HepG2 (cell line): ENCODE results near the gene C12orf43. TPM values are rescaled to one million over a fixed set of nuclear protein-coding genes. Genes with fewer than 3 reads are reported as not detected.

ENCODE experiments used
- ARNT ChIP-seq: fragments of 450-650 bp; IDR thresholded peaks from 2 replicates; pipeline ENCODE4 v1.6.1; 2017
- CHD2 ChIP-seq: IDR thresholded peaks from 2 replicates; pipeline ENCODE4 v1.6.1; 2011; ENCODE audit warnings: low read depth, low read length, improper control_type of control experiment
- JDP2 ChIP-seq: sonication (generic); formaldehyde crosslinking; IDR thresholded peaks from 2 replicates; pipeline ENCODE4 v1.8.1; 2022; ENCODE audit warnings: missing genetic modification reagents, borderline replicate concordance
- MXD4 ChIP-seq: IDR thresholded peaks from 2 replicates; pipeline ENCODE4 v1.6.1; 2016; ENCODE audit warnings: mild to moderate bottlenecking, missing biosample characterization, missing genetic modification reagents
- NCOA5 ChIP-seq: sonication (generic); formaldehyde crosslinking; IDR thresholded peaks from 2 replicates; pipeline ENCODE4 v1.4.0; 2020; ENCODE audit warnings: missing genetic modification reagents
- NFE2L1 ChIP-seq: sonication (generic); formaldehyde crosslinking; IDR thresholded peaks from 2 replicates; pipeline ENCODE4 v1.4.0; 2020; ENCODE audit warnings: missing genetic modification reagents, mild to moderate bottlenecking, borderline replicate concordance
- RFXANK ChIP-seq: IDR thresholded peaks from 2 replicates; pipeline ENCODE4 v1.6.1; 2016
- SNRNP70 ChIP-seq: fragments of 200-400 bp; formaldehyde crosslinking; IDR thresholded peaks from 2 replicates; pipeline ENCODE4 v1.6.1; 2017; ENCODE audit warnings: mild to moderate bottlenecking, low read depth, low read length, moderate library complexity
- ZBTB7B ChIP-seq: sonication (generic); formaldehyde crosslinking; IDR thresholded peaks from 2 replicates; pipeline ENCODE4 v1.4.0; 2020; ENCODE audit warnings: missing genetic modification reagents
- ZEB1 ChIP-seq: IDR thresholded peaks from 2 replicates; pipeline ENCODE4 v1.6.1; 2012; ENCODE audit warnings: mild to moderate bottlenecking, low read depth, inconsistent platforms; ENCODE audit not compliant: insufficient replicate concordance
- ZNF841 ChIP-seq: sonication (generic); formaldehyde crosslinking; IDR thresholded peaks from 2 replicates; pipeline ENCODE4 v1.8.1; 2023; ENCODE audit warnings: missing genetic modification reagents, borderline replicate concordance
- polyA plus RNA-seq, 8 experiments: library from polyadenylated mRNA; depleted of rRNA in 3 of 8; stranded (reverse) in 7 of 8; unstranded in 1 of 8; fragments of >200 nt; fragmentation: Illumina TruSeq in 4 of 8; extraction: Trizol in 4 of 8; gene quantifications; 2 replicates each; pipeline versions ENCODE4 v1.2.1 to v1.2.3, GENCODE V29; 2011 to 2016; ENCODE audit warnings: low read depth in 4 of 8, missing spikeins in 1 of 8, mixed read lengths in 1 of 8; ENCODE audit not compliant: insufficient read depth in 1 of 8
- total RNA-seq, 5 experiments: library from RNA; depleted of rRNA; stranded (reverse); fragments of >200 nt; fragmentation: Illumina TruSeq; extraction: Trizol; gene quantifications; 2 replicates each; pipeline ENCODE4 v1.2.3, GENCODE V29; 2016; ENCODE audit warnings: low read depth in 1 of 5
- TF ChIP-seq, protein P1 (sequence below): sonication (generic); formaldehyde crosslinking; IDR thresholded peaks from 2 replicates; pipeline ENCODE4 v1.9.0; 2021; ENCODE audit warnings: mild to moderate bottlenecking, missing genetic modification reagents
- TF ChIP-seq, protein P2 (sequence below): sonication (generic); formaldehyde crosslinking; IDR thresholded peaks from 2 replicates; pipeline ENCODE4 v1.4.0; 2020; ENCODE audit warnings: mild to moderate bottlenecking, missing genetic modification reagents
- TF ChIP-seq, protein P3 (sequence below): sonication (generic); formaldehyde crosslinking; conservative IDR thresholded peaks from 2 replicates; pipeline ENCODE4 v1.8.1; 2023; ENCODE audit warnings: missing genetic modification reagents
- TF ChIP-seq, protein P4 (sequence below): sonication (generic); formaldehyde crosslinking; IDR thresholded peaks from 2 replicates; pipeline ENCODE4 v1.4.0; 2020; ENCODE audit warnings: missing genetic modification reagents
- TF ChIP-seq, protein P5 (sequence below): IDR thresholded peaks from 2 replicates; pipeline ENCODE4 v1.6.1; 2016; ENCODE audit warnings: control low read depth

Gene C12orf43
- total and polyA plus RNA-seq, 2 of the 13 experiments (the other 11 are each of a cell fraction or from before 2014, with no cell fraction given): 7.9 to 11.1 TPM

DNA sequence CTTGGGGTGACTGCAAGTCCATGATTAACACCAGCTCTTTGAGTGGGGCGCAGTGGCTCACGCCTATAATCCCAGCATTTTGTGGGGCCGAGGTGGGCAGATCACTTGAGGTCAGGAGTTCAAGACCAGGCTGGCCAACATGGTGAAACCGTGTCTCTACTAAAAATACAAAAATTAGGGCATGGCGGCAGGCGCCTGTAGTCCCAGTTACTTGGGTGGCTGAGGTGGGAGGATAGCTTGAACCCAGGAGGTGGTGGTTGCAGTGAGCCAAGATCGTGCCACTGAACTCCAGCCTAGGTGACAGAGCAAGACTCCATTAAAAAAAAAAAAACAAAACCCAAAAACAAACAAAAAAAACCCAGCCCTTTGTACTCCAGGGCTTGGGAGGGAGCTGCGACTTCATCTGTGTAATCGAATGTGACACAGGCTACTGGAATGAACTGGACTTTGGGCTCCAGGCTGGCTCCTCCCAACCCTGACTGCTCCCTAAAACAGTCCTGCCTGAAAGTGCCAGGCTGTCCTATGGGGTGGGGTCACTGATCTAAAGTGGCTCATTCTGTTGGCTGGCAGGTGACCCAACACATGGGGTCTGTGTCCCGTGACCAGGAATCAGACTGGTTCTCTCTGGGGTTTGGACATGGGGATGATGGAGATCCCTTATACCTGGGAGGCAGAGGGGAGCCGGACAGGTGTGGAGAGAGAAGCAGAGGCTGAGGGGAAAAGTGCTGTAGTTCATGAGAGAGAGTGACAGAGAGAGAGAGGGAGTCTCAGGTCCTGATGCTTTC lies 9.3 kb upstream of the C12orf43 start (continued):
- TF ChIP-seq ZBTB7B (CRISPR knock-in tag) (peak; percentile 57; the same call in 1 of the 2 replicates), JDP2 (no peak), SNRNP70 (no peak), RFXANK (CRISPR knock-in tag) (no peak), ZNF841 (CRISPR knock-in tag) (no peak), ARNT (no peak), MXD4 (CRISPR knock-in tag) (no peak), NFE2L1 (CRISPR knock-in tag) (no peak), CHD2 (no peak), NCOA5 (CRISPR knock-in tag) (no peak), ZEB1 (peak; percentile 47)
- TF ChIP-seq, protein P1, sequence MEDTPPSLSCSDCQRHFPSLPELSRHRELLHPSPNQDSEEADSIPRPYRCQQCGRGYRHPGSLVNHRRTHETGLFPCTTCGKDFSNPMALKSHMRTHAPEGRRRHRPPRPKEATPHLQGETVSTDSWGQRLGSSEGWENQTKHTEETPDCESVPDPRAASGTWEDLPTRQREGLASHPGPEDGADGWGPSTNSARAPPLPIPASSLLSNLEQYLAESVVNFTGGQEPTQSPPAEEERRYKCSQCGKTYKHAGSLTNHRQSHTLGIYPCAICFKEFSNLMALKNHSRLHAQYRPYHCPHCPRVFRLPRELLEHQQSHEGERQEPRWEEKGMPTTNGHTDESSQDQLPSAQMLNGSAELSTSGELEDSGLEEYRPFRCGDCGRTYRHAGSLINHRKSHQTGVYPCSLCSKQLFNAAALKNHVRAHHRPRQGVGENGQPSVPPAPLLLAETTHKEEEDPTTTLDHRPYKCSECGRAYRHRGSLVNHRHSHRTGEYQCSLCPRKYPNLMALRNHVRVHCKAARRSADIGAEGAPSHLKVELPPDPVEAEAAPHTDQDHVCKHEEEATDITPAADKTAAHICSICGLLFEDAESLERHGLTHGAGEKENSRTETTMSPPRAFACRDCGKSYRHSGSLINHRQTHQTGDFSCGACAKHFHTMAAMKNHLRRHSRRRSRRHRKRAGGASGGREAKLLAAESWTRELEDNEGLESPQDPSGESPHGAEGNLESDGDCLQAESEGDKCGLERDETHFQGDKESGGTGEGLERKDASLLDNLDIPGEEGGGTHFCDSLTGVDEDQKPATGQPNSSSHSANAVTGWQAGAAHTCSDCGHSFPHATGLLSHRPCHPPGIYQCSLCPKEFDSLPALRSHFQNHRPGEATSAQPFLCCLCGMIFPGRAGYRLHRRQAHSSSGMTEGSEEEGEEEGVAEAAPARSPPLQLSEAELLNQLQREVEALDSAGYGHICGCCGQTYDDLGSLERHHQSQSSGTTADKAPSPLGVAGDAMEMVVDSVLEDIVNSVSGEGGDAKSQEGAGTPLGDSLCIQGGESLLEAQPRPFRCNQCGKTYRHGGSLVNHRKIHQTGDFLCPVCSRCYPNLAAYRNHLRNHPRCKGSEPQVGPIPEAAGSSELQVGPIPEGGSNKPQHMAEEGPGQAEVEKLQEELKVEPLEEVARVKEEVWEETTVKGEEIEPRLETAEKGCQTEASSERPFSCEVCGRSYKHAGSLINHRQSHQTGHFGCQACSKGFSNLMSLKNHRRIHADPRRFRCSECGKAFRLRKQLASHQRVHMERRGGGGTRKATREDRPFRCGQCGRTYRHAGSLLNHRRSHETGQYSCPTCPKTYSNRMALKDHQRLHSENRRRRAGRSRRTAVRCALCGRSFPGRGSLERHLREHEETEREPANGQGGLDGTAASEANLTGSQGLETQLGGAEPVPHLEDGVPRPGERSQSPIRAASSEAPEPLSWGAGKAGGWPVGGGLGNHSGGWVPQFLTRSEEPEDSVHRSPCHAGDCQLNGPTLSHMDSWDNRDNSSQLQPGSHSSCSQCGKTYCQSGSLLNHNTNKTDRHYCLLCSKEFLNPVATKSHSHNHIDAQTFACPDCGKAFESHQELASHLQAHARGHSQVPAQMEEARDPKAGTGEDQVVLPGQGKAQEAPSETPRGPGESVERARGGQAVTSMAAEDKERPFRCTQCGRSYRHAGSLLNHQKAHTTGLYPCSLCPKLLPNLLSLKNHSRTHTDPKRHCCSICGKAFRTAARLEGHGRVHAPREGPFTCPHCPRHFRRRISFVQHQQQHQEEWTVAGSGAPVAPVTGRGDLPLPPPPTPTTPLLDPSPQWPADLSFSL (CRISPR knock-in tag): no peak
- TF ChIP-seq, protein P2, sequence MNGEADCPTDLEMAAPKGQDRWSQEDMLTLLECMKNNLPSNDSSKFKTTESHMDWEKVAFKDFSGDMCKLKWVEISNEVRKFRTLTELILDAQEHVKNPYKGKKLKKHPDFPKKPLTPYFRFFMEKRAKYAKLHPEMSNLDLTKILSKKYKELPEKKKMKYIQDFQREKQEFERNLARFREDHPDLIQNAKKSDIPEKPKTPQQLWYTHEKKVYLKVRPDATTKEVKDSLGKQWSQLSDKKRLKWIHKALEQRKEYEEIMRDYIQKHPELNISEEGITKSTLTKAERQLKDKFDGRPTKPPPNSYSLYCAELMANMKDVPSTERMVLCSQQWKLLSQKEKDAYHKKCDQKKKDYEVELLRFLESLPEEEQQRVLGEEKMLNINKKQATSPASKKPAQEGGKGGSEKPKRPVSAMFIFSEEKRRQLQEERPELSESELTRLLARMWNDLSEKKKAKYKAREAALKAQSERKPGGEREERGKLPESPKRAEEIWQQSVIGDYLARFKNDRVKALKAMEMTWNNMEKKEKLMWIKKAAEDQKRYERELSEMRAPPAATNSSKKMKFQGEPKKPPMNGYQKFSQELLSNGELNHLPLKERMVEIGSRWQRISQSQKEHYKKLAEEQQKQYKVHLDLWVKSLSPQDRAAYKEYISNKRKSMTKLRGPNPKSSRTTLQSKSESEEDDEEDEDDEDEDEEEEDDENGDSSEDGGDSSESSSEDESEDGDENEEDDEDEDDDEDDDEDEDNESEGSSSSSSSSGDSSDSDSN (CRISPR knock-in tag): 0 out of 2 replicates have a peak, but pooled peaks have one; percentile 5
- TF ChIP-seq, protein P3, sequence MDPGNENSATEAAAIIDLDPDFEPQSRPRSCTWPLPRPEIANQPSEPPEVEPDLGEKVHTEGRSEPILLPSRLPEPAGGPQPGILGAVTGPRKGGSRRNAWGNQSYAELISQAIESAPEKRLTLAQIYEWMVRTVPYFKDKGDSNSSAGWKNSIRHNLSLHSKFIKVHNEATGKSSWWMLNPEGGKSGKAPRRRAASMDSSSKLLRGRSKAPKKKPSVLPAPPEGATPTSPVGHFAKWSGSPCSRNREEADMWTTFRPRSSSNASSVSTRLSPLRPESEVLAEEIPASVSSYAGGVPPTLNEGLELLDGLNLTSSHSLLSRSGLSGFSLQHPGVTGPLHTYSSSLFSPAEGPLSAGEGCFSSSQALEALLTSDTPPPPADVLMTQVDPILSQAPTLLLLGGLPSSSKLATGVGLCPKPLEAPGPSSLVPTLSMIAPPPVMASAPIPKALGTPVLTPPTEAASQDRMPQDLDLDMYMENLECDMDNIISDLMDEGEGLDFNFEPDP: no peak
- TF ChIP-seq, protein P4, sequence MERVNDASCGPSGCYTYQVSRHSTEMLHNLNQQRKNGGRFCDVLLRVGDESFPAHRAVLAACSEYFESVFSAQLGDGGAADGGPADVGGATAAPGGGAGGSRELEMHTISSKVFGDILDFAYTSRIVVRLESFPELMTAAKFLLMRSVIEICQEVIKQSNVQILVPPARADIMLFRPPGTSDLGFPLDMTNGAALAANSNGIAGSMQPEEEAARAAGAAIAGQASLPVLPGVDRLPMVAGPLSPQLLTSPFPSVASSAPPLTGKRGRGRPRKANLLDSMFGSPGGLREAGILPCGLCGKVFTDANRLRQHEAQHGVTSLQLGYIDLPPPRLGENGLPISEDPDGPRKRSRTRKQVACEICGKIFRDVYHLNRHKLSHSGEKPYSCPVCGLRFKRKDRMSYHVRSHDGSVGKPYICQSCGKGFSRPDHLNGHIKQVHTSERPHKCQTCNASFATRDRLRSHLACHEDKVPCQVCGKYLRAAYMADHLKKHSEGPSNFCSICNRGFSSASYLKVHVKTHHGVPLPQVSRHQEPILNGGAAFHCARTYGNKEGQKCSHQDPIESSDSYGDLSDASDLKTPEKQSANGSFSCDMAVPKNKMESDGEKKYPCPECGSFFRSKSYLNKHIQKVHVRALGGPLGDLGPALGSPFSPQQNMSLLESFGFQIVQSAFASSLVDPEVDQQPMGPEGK: peak; percentile 47
- TF ChIP-seq, protein P5, sequence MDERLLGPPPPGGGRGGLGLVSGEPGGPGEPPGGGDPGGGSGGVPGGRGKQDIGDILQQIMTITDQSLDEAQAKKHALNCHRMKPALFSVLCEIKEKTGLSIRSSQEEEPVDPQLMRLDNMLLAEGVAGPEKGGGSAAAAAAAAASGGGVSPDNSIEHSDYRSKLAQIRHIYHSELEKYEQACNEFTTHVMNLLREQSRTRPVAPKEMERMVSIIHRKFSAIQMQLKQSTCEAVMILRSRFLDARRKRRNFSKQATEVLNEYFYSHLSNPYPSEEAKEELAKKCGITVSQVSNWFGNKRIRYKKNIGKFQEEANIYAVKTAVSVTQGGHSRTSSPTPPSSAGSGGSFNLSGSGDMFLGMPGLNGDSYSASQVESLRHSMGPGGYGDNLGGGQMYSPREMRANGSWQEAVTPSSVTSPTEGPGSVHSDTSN: no peak
